CD1c-positive myeloid dendritic cell (primary cell): ENCODE data around the gene SERPINH1.
A peak's percentile ranks its signal among the peaks of the same experiment; 100 is the strongest.
"Not testable (repeated sequence)": the region's sequence is repeated elsewhere in the genome, so short reads cannot be mapped to it uniquely, and the experiment has no call there.

Experiments
- DNase-seq: peaks from one replicate; pipeline ENCODE4 v3.0.0-alpha.2; 2016; ENCODE audit errors: extremely low spot score

SERPINH1 gene

DNA sequence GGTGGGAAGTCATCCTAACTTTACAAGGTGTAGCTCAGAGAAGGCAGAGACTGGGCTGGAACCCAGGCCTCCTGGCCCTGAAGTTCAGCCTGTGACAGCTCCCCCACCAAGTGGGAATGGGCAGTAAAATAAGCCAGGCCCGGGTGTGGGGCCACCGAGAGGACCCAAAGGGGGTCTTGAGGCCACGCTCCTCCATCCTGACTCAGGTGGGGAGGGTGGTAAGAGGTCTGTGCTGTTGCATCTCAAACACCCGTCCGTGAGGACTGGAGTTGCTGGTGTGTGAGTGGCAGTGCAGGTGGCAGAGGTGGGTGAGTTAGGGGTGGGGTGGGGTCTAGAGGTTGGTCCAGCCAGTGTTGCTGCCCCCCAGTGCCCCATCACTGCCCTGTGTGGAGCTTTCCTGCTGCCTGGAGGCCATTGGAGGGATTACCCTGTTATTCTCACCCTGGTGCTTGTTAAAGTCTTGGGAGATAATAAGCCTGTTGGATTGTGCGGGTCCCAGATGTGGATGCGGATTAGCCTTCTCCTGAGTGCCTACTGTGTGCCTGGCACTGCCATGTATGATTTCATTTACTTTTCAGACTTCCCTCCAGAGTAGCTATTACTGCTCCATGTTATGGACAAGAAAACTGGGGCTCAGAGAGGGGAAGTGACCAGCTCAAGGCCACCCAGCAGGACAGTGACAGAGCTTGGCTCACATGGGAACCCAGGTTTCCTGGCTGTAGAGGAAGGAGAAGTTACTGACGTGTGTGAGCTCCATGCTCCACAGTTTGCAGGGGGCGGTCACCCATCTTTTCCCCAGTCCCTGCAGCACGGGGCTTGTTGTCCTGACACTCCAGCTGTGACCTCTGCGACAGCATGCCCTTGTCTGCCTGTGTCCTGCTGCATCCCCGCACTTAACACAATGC lies 12.9 kb downstream of the SERPINH1 start:
- DNase-seq = peak; percentile 26

GRCh38 chr11:75576017-75576416 lies 14.0 kb downstream of the SERPINH1 start:
- DNase-seq = no peak

- peak; percentile 82 for DNase-seq
Measured at GRCh38 chr11:75576499-75576918, 14.5 kb downstream of the SERPINH1 start.

- DNase-seq = peak; percentile 5
Measured at GRCh38 chr11:75577207-75577606, 15.2 kb downstream of the SERPINH1 start.

DNA sequence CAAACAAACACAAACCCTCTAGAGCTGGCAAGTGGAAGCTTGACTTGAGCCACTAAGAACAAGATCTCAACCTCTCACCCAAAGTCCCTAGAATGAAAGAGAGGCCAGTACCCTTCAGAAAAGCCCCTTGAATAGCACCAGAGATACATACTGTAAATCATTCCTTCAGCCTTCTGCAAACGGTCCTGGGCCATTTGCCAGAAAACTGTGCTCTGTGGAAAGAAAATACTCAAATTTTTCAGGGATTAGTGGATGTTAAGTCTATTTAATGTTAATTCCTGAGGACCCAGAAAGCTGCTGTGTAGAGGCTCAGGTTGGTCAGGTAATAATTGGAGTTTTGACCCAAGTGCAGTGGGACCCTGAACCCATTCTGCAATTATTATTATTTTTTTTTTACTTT lies 16.9 kb downstream of the SERPINH1 start:
- no peak for DNase-seq

DNA sequence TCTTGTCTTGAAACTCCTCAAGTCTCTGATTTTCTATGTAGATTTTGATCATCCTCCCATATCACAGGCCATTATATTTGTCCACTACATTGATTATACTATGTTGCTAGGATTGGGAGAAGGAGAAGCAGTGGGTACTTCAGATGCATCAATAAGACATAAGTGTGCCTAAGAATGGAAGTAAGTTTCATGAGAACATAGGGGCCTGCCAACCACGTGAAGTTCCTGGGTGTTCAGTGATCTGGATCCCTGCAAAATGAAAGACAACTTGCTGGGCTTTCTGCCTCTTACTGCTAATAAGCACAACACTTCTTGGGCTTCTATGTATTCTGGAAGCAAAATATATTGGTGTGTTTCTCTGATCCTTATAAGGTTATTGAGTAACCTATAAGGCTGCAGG lies 17.8 kb downstream of the SERPINH1 start:
- DNase-seq = no peak

DNA sequence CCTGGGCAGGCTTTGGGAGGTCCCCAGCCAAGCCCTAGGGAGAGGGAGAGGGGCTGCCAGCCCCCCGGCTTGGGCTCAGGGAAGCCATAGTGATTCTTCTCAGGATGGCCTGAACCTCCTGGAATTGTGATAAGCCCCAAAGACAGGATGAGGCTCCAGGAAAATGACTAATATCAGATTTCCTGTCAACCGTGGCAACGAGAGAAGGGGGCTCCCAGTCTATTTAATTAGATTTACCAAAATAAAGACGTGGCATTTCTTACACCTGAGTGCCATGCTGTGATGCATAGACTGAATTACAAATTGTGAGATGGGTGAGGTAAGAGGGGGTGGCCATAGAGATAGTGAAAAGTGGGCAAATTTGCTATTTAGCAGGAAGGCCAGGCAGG lies 20.4 kb downstream of the SERPINH1 start:
- DNase-seq = no peak

GRCh38 chr11:75582895-75583717 lies 21.1 kb downstream of the SERPINH1 start:
- DNase-seq = peak; percentile 10

DNA sequence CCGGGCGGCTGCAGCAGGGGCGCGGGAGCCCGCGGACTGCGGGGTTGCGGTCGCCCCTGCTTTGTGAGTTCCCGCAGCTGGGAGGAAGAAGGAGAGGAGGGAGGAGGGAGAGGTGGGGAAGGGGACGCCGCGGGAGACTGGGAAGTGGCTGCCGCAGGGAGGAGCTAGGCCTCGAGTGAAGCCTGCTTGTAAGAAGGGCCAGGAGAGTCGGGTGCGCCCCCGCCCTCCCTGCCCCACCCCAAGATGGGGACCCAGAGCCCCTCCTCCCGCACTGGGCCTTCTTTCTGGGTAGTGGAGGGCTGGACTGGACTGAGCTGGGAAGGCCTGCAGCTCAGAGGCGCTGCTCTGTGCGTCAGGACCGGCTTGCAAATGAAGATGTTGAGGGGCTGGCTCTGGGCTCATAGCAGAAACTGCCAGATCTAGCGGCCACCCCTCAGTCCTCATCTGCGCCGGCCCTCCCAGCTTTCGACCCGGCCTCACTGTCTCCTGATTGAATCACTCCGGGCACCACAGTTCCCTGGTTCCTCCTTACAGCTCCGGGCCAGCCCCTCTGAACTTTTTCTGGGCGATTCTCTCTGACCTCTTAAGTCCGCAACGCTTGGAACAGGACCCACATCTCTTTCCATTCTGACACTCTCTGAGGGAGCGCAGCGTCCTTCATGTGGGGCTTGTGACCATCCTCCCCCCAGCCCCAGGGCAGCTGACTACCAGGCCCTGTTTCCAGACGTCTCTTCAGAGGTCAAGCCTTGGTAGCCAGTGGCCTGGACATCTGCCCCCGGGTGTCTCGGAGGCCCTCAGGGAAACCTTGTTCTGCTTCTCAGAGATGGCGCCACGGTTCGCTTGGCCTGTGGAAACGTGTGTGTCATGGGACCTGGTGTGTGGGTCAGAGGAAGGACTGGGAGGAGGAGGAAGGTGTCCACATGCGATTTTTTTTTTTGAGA lies 21.9 kb downstream of the SERPINH1 start:
- peak; percentile 25 for DNase-seq

GRCh38 chr11:75584659-75585292 lies 22.7 kb downstream of the SERPINH1 start:
- DNase-seq = not testable (repeated sequence)

DNA sequence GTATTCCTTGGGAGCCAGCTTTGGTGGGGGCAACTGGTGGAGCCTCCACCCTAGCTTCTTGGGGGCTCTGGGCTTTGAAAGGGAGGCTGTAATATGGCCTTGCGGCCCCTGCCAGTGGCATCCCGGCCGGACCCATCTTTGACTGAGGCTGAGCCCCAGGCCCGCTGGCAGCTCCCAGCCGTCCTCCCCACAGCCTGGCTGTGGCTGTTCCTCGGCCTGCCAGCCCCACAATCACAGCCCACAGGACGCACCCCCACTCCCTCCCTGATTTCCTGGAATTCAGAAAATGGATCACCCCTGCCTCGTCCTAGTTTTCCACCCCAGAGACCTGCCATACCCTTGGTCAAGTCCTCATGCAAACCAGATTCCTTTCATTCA lies 23.2 kb downstream of the SERPINH1 start:
- DNase-seq = no peak

DNA sequence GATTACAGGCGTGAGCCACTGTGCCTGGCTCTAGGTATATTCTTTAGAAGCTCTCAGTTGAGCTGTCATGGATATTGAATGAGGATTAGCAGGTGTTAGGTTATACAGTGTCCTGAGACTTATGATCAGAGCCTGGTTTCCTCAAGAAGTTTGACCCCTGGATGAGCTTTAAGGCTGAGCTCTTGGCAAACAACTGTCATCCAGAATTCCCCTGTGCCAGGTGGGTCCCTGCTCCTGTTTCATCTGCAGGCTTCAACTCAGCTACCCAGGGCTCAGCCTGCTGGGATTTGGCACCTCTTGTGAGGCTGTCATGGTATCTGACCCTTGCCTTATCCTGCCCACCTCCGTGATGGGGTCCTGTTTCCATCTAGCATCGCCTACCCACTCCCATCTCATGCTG lies 24.3 kb downstream of the SERPINH1 start:
- no peak for DNase-seq

GRCh38 chr11:75588051-75588481 lies 26.0 kb downstream of the SERPINH1 start:
- no peak for DNase-seq

GRCh38 chr11:75589051-75589450 lies 27.0 kb downstream of the SERPINH1 start:
- no peak for DNase-seq

DNA sequence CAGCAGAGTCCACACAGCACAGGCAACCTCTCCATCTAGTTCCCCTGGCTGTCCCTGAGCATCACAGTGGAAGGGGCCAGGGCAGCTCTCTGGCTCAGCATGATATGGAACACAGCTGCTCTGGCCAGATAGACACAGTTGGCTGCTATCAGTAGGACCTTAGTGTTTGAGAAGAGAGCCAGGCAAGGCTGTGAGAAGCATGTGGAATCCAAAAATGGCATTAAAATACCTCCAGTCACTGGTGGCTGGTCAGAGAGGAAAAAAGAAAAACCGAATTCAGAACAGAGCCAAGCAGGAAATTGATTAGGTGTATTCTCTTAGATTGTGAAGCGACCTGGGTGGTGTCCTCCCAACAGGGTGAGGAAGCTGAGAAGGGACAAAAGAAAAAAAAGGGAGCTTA lies 27.9 kb downstream of the SERPINH1 start:
- DNase-seq = no peak

DNA sequence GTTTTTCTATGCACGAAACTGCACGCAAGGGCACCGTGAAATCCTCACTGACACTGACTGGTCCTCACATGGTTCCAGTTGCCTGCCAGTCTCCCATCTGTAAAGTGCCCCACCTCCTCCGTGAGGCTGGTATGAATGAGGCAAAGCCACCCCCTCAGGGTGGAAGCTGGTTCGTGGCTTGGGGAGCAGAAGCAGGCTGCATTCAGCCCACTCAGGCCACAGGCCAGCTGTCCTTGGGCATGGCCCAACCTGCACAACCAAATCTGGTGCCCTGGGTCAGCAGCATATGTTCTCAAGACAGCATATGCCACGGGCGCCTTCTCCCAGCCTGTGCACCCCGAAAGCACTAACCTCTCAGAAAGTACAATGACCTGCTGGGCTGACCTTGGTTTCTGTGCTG lies 29.3 kb downstream of the SERPINH1 start:
- DNase-seq = no peak

DNA sequence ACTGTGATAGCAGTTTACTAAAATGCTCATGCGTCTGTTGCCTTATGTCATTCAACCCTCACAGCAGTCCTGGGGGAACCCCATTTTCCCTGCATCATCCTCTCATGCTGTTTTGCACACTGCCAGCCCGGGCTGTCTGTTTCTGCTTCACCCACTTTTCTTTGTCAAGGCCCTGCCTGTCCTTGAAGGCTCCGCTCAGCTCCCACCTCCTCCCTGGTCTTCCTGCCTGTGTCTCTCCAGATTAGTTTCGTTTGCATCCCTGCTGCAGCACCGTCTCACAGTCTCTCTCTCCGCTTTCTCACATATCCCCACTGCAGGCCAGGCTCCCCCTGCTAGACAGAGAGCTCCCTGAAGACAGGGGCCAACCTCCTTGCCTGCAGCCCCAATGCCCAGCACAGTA lies 29.9 kb downstream of the SERPINH1 start:
- DNase-seq = no peak

- DNase-seq = no peak
Measured at GRCh38 chr11:75592715-75593114, 30.7 kb downstream of the SERPINH1 start.

GRCh38 chr11:75593286-75593915 lies 31.3 kb downstream of the SERPINH1 start:
- no peak for DNase-seq

GRCh38 chr11:75594211-75594610 lies 32.2 kb downstream of the SERPINH1 start:
- DNase-seq = no peak

DNA sequence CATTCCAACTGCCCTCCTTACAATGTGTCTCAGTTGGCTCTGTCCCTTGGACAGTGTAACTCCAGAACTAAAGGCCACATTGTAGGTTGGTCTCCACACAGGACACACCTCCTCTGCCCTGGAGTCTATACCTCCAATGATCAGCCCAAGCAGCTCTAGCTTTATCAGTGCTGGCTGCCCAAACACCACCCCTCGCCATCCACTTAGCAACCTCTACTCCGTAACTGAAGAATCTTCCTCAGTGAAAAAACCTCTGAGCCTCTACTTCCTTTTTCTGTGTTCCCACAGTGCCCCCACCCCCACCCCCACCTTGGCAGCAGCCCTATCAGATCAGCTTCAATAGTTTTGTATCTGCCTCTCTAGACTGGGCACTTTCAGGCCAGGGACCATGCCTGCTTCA lies 33.4 kb downstream of the SERPINH1 start:
- DNase-seq = no peak
